LNCAP (cell line): ENCODE measurements around the gene SPACDR.

Source experiments
- CTCF ChIP-seq: fragments of 450-650 bp; IDR thresholded peaks from 2 replicates; pipeline ENCODE4 v1.5.1; 2017; ENCODE audit warnings: mild to moderate bottlenecking

SPACDR gene

GRCh38 chr7:100434297-100435144 is 29.5 kb downstream of the SPACDR start:
- TF ChIP-seq CTCF: no peak

GRCh38 chr7:100433592-100434296 is 30.3 kb downstream of the SPACDR start:
- TF ChIP-seq CTCF: no peak

DNA sequence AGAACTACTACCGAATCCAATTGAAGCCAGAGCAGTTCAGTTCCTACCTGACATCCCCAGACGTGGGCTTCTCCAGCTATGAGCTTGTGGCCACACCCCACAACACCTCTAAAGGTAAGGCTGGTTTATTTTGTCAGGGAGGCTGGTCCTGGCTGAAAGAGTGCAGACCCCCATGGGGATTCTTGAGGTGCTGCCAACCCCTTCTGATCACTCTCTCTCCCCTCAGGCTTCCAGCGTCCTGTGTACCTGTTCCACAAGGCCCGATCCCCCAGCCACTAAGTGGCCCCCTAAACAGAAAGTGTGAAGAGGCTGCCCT is 30.8 kb downstream of the SPACDR start:
- TF ChIP-seq CTCF: no peak

DNA sequence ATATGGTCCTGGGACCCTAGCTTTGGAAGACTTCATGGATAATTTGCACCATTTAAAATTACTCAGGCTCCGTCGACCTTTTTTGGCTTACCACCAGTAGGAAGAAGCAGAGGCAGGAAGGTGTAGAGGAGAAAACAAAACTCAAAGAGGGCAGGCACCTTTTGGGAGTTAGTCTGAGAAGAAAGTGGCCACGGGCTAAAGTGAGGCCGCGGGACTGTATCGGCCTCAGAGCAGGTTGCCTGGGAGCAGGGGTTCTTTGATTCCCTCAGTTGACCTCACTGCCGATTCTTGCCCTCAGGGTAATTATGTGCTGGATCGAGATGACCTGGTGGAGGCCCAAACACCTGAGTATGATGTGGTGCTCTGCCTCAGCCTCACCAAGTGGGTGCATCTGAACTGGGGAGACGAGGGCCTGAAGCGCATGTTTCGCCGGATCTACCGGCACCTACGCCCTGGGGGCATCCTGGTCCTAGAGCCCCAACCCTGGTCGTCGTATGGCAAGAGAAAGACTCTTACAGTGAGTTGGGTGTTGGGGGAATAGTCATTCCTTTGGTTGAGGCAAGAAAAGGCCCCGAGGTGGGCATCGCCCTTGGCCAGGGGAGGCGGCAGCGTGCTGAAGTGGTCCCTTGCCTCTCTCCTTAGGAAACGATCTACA is 31.3 kb downstream of the SPACDR start:
- TF ChIP-seq CTCF: no peak

DNA sequence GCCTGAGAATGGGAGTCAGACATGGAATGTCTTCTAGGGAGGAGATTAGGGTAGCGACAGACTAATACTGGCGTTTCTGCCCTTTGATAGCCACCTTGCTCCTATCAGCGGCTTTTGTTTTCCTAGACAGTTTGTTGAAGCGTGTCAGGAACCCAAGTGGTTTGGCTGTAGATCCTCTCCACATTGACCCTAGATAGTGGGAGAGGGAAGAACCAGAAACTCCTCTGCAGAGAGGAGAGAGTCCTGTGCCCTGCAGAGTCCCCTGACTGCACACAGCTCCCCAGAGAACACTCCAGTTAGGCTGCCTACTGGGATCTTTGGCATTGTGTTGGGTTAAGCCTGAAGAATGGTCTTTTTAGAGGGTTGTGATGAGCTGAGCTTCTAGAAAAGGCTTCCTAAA is 32.0 kb downstream of the SPACDR start:
- no peak for TF ChIP-seq CTCF

DNA sequence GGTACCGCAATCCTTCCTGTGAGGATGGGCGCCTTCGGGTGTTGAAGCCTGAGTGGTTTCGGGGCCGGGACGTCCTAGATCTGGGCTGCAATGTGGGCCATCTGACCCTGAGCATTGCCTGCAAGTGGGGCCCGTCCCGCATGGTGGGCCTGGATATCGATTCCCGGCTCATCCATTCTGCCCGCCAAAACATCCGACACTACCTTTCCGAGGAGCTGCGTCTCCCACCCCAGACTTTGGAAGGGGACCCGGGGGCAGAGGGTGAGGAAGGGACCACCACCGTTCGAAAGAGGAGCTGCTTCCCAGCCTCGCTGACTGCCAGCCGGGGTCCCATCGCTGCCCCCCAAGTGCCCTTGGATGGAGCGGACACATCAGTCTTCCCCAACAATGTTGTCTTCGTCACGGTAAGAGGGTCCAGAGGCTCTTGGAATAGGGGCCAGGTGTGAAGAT is 32.7 kb downstream of the SPACDR start:
- TF ChIP-seq CTCF: no peak

DNA sequence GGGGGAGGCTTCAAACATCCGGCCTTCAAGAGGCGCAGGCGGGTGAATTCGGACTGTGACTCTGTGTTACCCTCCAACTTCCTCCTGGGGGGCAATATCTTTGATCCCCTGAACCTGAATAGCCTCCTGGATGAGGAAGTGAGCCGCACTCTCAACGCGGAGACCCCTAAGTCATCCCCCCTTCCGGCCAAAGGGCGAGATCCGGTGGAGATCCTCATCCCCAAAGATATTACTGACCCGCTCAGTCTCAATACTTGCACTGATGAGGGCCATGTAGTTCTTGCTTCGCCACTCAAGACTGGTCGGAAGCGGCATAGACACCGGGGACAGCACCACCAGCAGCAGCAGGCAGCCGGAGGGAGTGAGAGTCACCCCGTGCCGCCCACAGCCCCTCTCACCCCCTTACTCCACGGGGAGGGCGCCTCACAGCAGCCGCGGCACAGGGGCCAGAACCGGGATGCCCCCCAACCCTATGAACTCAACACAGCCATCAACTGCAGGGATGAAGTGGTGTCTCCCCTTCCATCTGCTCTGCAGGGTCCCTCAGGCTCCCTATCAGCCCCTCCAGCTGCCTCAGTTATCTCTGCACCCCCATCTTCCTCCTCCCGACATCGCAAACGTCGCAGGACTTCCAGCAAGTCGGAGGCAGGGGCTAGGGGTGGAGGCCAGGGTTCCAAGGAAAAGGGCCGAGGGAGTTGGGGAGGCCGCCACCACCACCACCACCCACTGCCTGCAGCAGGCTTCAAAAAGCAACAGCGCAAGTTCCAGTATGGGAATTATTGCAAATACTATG is 33.4 kb downstream of the SPACDR start:
- no peak for TF ChIP-seq CTCF
